H9 (cell line): ENCODE results near the gene CHIT1. TPM values are rescaled to one million over a fixed set of nuclear protein-coding genes. Genes with fewer than 3 reads are reported as not detected.

Experiments used
- DNase-seq: peaks from one replicate; pipeline ENCODE4 v3.0.0-alpha.2; 2017
- H2AFZ ChIP-seq: one replicate; pipeline ENCODE4 v1.6.1; 2013; ENCODE audit warnings: mild to moderate bottlenecking, low read length, control low read depth, moderate library complexity
- H2AK5ac ChIP-seq: 2 replicates; pipeline ENCODE4 v1.6.1; 2013; ENCODE audit warnings: low read length, control low read depth, mixed read lengths; ENCODE audit not compliant: insufficient read length
- H2BK120ac ChIP-seq: one replicate; pipeline ENCODE4 v1.6.1; 2013; ENCODE audit warnings: low read depth, mild to moderate bottlenecking, low read length, control low read depth, inconsistent platforms; ENCODE audit not compliant: poor library complexity, severe bottlenecking
- H2BK12ac ChIP-seq: 2 replicates; pipeline ENCODE4 v1.6.1; 2013; ENCODE audit warnings: low read length, control low read depth, mixed read lengths, low read depth; ENCODE audit not compliant: insufficient read length
- H2BK15ac ChIP-seq: 2 replicates; pipeline ENCODE4 v1.6.1; 2013; ENCODE audit warnings: low read depth, low read length, control low read depth
- H2BK20ac ChIP-seq: one replicate; pipeline ENCODE4 v1.6.1; 2013; ENCODE audit warnings: low read depth, mild to moderate bottlenecking, low read length, control low read depth, inconsistent platforms; ENCODE audit not compliant: poor library complexity, severe bottlenecking
- H2BK5ac ChIP-seq: 2 replicates; pipeline ENCODE4 v1.6.1; 2013; ENCODE audit warnings: low read length, control low read depth, mixed read lengths; ENCODE audit not compliant: insufficient read length
- H3K14ac ChIP-seq: 2 replicates; pipeline ENCODE4 v1.6.1; 2013; ENCODE audit warnings: low read length, control low read depth; ENCODE audit not compliant: insufficient read depth
- H3K18ac ChIP-seq: 2 replicates; pipeline ENCODE4 v1.6.1; 2013; ENCODE audit warnings: low read depth, mild to moderate bottlenecking, mixed read lengths, low read length, control low read depth; ENCODE audit not compliant: insufficient read length
- H3K23ac ChIP-seq: 2 replicates; pipeline ENCODE4 v1.6.1; 2013; ENCODE audit warnings: low read length, control low read depth, mixed read lengths, low read depth; ENCODE audit not compliant: insufficient read length
- H3K23me2 ChIP-seq: 2 replicates; pipeline ENCODE4 v1.6.1; 2013; ENCODE audit warnings: low read depth, mild to moderate bottlenecking, mixed read lengths, low read length, control low read depth; ENCODE audit not compliant: insufficient read length, poor library complexity, severe bottlenecking
- H3K27ac ChIP-seq: 2 replicates; pipeline ENCODE4 v1.5.1; 2013; ENCODE audit warnings: low read length, control low read depth, mixed read lengths, low read depth; ENCODE audit not compliant: insufficient read length
- H3K27me3 ChIP-seq: 2 replicates; pipeline ENCODE4 v1.6.1; 2013; ENCODE audit warnings: low read length, control low read depth, inconsistent platforms; ENCODE audit not compliant: insufficient read depth
- H3K4ac ChIP-seq: 2 replicates; pipeline ENCODE4 v1.6.1; 2013; ENCODE audit warnings: low read depth, mild to moderate bottlenecking, control low read depth, inconsistent platforms, low read length, moderate library complexity
- H3K4me1 ChIP-seq: 2 replicates; pipeline ENCODE4 v1.6.1; 2013; ENCODE audit warnings: low read length, control low read depth, inconsistent platforms; ENCODE audit not compliant: insufficient read depth
- H3K4me2 ChIP-seq: 2 replicates; pipeline ENCODE4 v1.6.1; 2013; ENCODE audit warnings: low read length, control low read depth, mixed read lengths; ENCODE audit not compliant: insufficient read length, insufficient read depth
- H3K56ac ChIP-seq: 2 replicates; pipeline ENCODE4 v1.6.1; 2013; ENCODE audit warnings: low read depth, mild to moderate bottlenecking, mixed read lengths, low read length, control low read depth; ENCODE audit not compliant: insufficient read length
- H3K79me1 ChIP-seq: 2 replicates; pipeline ENCODE4 v1.6.1; 2013; ENCODE audit warnings: low read depth, mild to moderate bottlenecking, moderate library complexity, low read length, control low read depth, inconsistent platforms; ENCODE audit not compliant: insufficient read depth, poor library complexity, severe bottlenecking
- H3K79me2 ChIP-seq: 2 replicates; pipeline ENCODE4 v1.6.1; 2013; ENCODE audit warnings: low read length, control low read depth, inconsistent platforms; ENCODE audit not compliant: insufficient read depth
- H3K9ac ChIP-seq: 2 replicates; pipeline ENCODE4 v1.6.1; 2013; ENCODE audit warnings: low read length, control low read depth, mixed read lengths; ENCODE audit not compliant: insufficient read length; ENCODE audit errors: extremely low read depth
- H3K9me3 ChIP-seq: one replicate; pipeline ENCODE4 v1.6.1; 2013; ENCODE audit warnings: low read depth, low read length, inconsistent platforms; ENCODE audit not compliant: control insufficient read depth
- H3T11ph ChIP-seq: one replicate; pipeline ENCODE4 v1.6.1; 2013; ENCODE audit warnings: mild to moderate bottlenecking, low read length, control low read depth, inconsistent platforms
- H4K20me1 ChIP-seq: one replicate; pipeline ENCODE4 v1.6.1; 2013; ENCODE audit not compliant: control insufficient read depth, insufficient read length, insufficient read depth
- H4K5ac ChIP-seq: 2 replicates; pipeline ENCODE4 v1.6.1; 2013; ENCODE audit warnings: low read depth, mild to moderate bottlenecking, mixed read lengths, low read length, control low read depth; ENCODE audit not compliant: insufficient read length
- H4K8ac ChIP-seq: replicated peaks from 2 replicates; pipeline ENCODE4 v1.6.1; 2013; ENCODE audit warnings: low read length, control low read depth, mixed read lengths, low read depth; ENCODE audit not compliant: insufficient read length
- H4K91ac ChIP-seq: 2 replicates; pipeline ENCODE4 v1.6.1; 2013; ENCODE audit warnings: low read depth, mild to moderate bottlenecking, moderate library complexity, mixed read lengths, low read length, control low read depth; ENCODE audit not compliant: insufficient read length
- H3K27ac Mint-ChIP-seq, 3 experiments: 2 replicates in 2 of 3; 3 replicates in 1 of 3; pipeline ENCODE4 v1.8.0; 2020 to 2021; ENCODE audit warnings: mixed read lengths in 3 of 3, mild to moderate bottlenecking in 1 of 3, moderate library complexity in 1 of 3
- H3K27me3 Mint-ChIP-seq: 2 replicates; pipeline ENCODE4 v1.8.0; 2021; ENCODE audit warnings: low read depth, mild to moderate bottlenecking, moderate library complexity, mixed read lengths
- H3K36me3 Mint-ChIP-seq, 3 experiments: 2 replicates in 2 of 3; 3 replicates in 1 of 3; pipeline ENCODE4 v1.8.0; 2020 to 2021; ENCODE audit warnings: low read depth in 3 of 3, mixed read lengths in 3 of 3; ENCODE audit not compliant: insufficient read depth in 1 of 3
- H3K4me1 Mint-ChIP-seq, 2 experiments: 2 replicates each; pipeline ENCODE4 v1.8.0; 2020; ENCODE audit warnings: mixed read lengths in 2 of 2
- H3K4me3 Mint-ChIP-seq, 2 experiments: 2 replicates in 1 of 2; 3 replicates in 1 of 2; pipeline ENCODE4 v1.8.0; 2020 to 2021; ENCODE audit warnings: mild to moderate bottlenecking in 2 of 2, mixed read lengths in 2 of 2, moderate library complexity in 1 of 2
- H3K9me3 Mint-ChIP-seq, 2 experiments: 2 replicates in 1 of 2; 3 replicates in 1 of 2; pipeline ENCODE4 v1.8.0; 2020; ENCODE audit warnings: mild to moderate bottlenecking in 2 of 2, mixed read lengths in 2 of 2, moderate library complexity in 1 of 2
- WGBS: extraction: QIAGEN DNeasy Blood & Tissue Kit; methylation state at CpG from one replicate; pipeline ENCODE4 v1.1.7; 2013; ENCODE audit warnings: missing lambda C conversion rate, low lambda C conversion rate, mixed read lengths; ENCODE audit not compliant: insufficient read length; ENCODE audit errors: extremely low coverage; 5-methylcytosine and 5-hydroxymethylcytosine counted together
- total RNA-seq: library from RNA; stranded (reverse); gene quantifications from 2 replicates; pipeline ENCODE4 v1.2.1, GENCODE V29; 2021
- TF ChIP-seq, protein P1 (sequence below): fragments of 200-600 bp; sonication (generic); conservative IDR thresholded peaks from 3 replicates; pipeline ENCODE4 v1.8.0; 2021; ENCODE audit warnings: antibody characterized with exemption, mild to moderate bottlenecking

Gene CHIT1
- total RNA-seq, 1 experiment from 2014 or later = not detected

- TF ChIP-seq, protein P1, sequence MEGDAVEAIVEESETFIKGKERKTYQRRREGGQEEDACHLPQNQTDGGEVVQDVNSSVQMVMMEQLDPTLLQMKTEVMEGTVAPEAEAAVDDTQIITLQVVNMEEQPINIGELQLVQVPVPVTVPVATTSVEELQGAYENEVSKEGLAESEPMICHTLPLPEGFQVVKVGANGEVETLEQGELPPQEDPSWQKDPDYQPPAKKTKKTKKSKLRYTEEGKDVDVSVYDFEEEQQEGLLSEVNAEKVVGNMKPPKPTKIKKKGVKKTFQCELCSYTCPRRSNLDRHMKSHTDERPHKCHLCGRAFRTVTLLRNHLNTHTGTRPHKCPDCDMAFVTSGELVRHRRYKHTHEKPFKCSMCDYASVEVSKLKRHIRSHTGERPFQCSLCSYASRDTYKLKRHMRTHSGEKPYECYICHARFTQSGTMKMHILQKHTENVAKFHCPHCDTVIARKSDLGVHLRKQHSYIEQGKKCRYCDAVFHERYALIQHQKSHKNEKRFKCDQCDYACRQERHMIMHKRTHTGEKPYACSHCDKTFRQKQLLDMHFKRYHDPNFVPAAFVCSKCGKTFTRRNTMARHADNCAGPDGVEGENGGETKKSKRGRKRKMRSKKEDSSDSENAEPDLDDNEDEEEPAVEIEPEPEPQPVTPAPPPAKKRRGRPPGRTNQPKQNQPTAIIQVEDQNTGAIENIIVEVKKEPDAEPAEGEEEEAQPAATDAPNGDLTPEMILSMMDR = no peak
- Histone ChIP-seq H2BK20ac (no peak overlapping the region), H3K4ac (no peak overlapping the region), H3K27me3 (no peaks in the 10 kb centered on the region), H3K23me2 (peaks cover 3% of the 10 kb centered on the region), H2AK5ac (no peak overlapping the region), H3K14ac (no peak overlapping the region; the same call in 1 of the 2 replicates), H3K9me3 (no peaks in the 10 kb centered on the region), H3K79me1 (no peaks in the 10 kb centered on the region), H2AFZ (no peak overlapping the region), H4K8ac (no peak overlapping the region), H3K27ac (no peak overlapping the region), H3K4me1 (peaks cover 6% of the 10 kb centered on the region; the same call in 1 of the 2 replicates), H3K9ac (no peak overlapping the region), H3K79me2 (no peaks in the 10 kb centered on the region), H3K18ac (no peak overlapping the region), H4K20me1 (no peaks in the 10 kb centered on the region), H3K56ac (no peak overlapping the region), H2BK15ac (no peak overlapping the region), H4K5ac (no peak overlapping the region), H4K91ac (no peak overlapping the region), H2BK120ac (no peak overlapping the region), H2BK5ac (no peak overlapping the region), H3K4me2 (no peak overlapping the region), H3T11ph (no peak overlapping the region), H2BK12ac (no peak overlapping the region), H3K23ac (no peak overlapping the region)
- Mint-ChIP-seq H3K4me3 (no peak overlapping the region), H3K4me1 (peaks cover 29 to 41% of the 10 kb centered on the region in 2 experiments), H3K27me3 (no peaks in the 10 kb centered on the region; the same call in 1 of the 2 replicates), H3K36me3 (no peaks in the 10 kb centered on the region), H3K9me3 (no peaks in the 10 kb centered on the region; a peak in 2 of 5 replicates), H3K27ac (peak overlapping the region in 1 of 3 experiments; percentile 57; a peak in 1 of 7 replicates)
- DNase-seq = no peak
- WGBS = no CpG with 5 or more reads among the region's 10 CpGs
Observed at GRCh38 chr1:203185061-203185461, 44.4 kb downstream of the CHIT1 start.
